GM21619 (cell line): Measurements from ENCODE around the gene TOM1L1.

Experiments
- ATAC-seq: cut with Tn5 transposase; IDR thresholded peaks from one replicate; pipeline ENCODE4 v1.9.1; 2021; ENCODE audit not compliant: unreplicated experiment

The TOM1L1 gene

GRCh38 chr17:54898576-54898975 lies 2.1 kb upstream of the TOM1L1 start:
- ATAC-seq = no peak

- ATAC-seq = no peak
Observed at GRCh38 chr17:54899201-54899600, 1.5 kb upstream of the TOM1L1 start.

- ATAC-seq = no peak
Observed at GRCh38 chr17:54899721-54900456, 763 bp upstream of the TOM1L1 start.

- ATAC-seq = no peak
Observed at GRCh38 chr17:54901230-54901822, 674 bp downstream of the TOM1L1 start.

- no peak for ATAC-seq
Observed at GRCh38 chr17:54902017-54902416, 1.4 kb downstream of the TOM1L1 start.

- no peak for ATAC-seq
Observed at GRCh38 chr17:54902611-54903010, 2.0 kb downstream of the TOM1L1 start.

GRCh38 chr17:54903375-54903774 lies 2.7 kb downstream of the TOM1L1 start:
- no peak for ATAC-seq

GRCh38 chr17:54906683-54907082 lies 6.0 kb downstream of the TOM1L1 start:
- no peak for ATAC-seq

GRCh38 chr17:54907376-54907775 lies 6.7 kb downstream of the TOM1L1 start:
- no peak for ATAC-seq

- ATAC-seq = no peak
Observed at GRCh38 chr17:54909766-54910165, 9.1 kb downstream of the TOM1L1 start.

GRCh38 chr17:54916721-54917120 lies 16.1 kb downstream of the TOM1L1 start:
- ATAC-seq = no peak

- no peak for ATAC-seq
Observed at GRCh38 chr17:54919425-54919824, 18.8 kb downstream of the TOM1L1 start.

GRCh38 chr17:54920819-54921218 lies 20.2 kb downstream of the TOM1L1 start:
- no peak for ATAC-seq

GRCh38 chr17:54924405-54924804 lies 23.8 kb downstream of the TOM1L1 start:
- ATAC-seq = no peak

- no peak for ATAC-seq
Observed at GRCh38 chr17:54927525-54927924, 26.9 kb downstream of the TOM1L1 start.

GRCh38 chr17:54932711-54933110 lies 32.1 kb downstream of the TOM1L1 start:
- no peak for ATAC-seq

GRCh38 chr17:54933921-54934320 lies 33.3 kb downstream of the TOM1L1 start:
- ATAC-seq = no peak

GRCh38 chr17:54935471-54935870 lies 34.8 kb downstream of the TOM1L1 start:
- ATAC-seq = no peak

GRCh38 chr17:54937018-54937417 lies 36.4 kb downstream of the TOM1L1 start:
- ATAC-seq = no peak

- no peak for ATAC-seq
Observed at GRCh38 chr17:54937426-54937825, 36.8 kb downstream of the TOM1L1 start.

GRCh38 chr17:54941285-54941684 lies 40.6 kb downstream of the TOM1L1 start:
- ATAC-seq = no peak

- no peak for ATAC-seq
Observed at GRCh38 chr17:54944796-54945195, 44.1 kb downstream of the TOM1L1 start.

- no peak for ATAC-seq
Observed at GRCh38 chr17:54945231-54945630, 44.6 kb downstream of the TOM1L1 start.
